IMR-90 (cell line): ENCODE measurements around the gene PRKACA. TPM values are rescaled to one million over a fixed set of nuclear protein-coding genes. Genes with fewer than 3 reads are reported as not detected.

Experiments
- ATAC-seq: fragments of 200-7000 bp; cut with Tn5 transposase; 2 replicates; pipeline ENCODE4 v1.9.1; 2020; ENCODE audit warnings: low read depth, mild to moderate bottlenecking, moderate library complexity
- BruUV-seq: library from RNA; stranded (reverse); fragments of 400-500 nt; replicated peaks from 2 replicates; lab custom pipeline; 2021; lab: Mats Ljungman, UMichigan
- CTCF ChIA-PET: fragments of 300-600 bp; formaldehyde crosslinking; extraction: SDS; loops from one replicate; lab custom pipeline; 2021; ENCODE audit warnings: antibody characterized with exemption; lab: Yijun Ruan, JAX
- POLR2A ChIA-PET: fragments of 300-600 bp; sonication (Branson Sonifier 250); formaldehyde crosslinking; loops from one replicate; lab custom pipeline; 2022; ENCODE audit warnings: antibody characterized with exemption; ENCODE audit not compliant: unreplicated experiment; lab: Charles Lee
- DNase-seq: peaks from one replicate; pipeline ENCODE4 v3.0.0; 2013
- H2AFZ ChIP-seq: replicated peaks from 2 replicates; pipeline ENCODE3; 2013; ENCODE audit warnings: low read length, mild to moderate bottlenecking; ENCODE audit not compliant: poor library complexity
- H2AK5ac ChIP-seq: 2 replicates; pipeline ENCODE4 v1.6.1; 2013; ENCODE audit warnings: low read depth, low read length, inconsistent platforms
- H2AK9ac ChIP-seq: replicated peaks from 2 replicates; pipeline ENCODE3; 2013; ENCODE audit warnings: mild to moderate bottlenecking, low read depth, low read length, moderate library complexity; ENCODE audit not compliant: poor library complexity
- H2BK120ac ChIP-seq: 2 replicates; pipeline ENCODE4 v1.6.1; 2013; ENCODE audit warnings: low read depth, low read length, inconsistent platforms
- H2BK15ac ChIP-seq: 3 replicates; pipeline ENCODE4 v1.6.1; 2013; ENCODE audit warnings: low read depth, low read length, inconsistent platforms
- H2BK20ac ChIP-seq: 2 replicates; pipeline ENCODE4 v1.6.1; 2013; ENCODE audit warnings: low read depth, mild to moderate bottlenecking, inconsistent platforms, low read length, moderate library complexity
- H2BK5ac ChIP-seq: 2 replicates; pipeline ENCODE4 v1.6.1; 2013; ENCODE audit warnings: mild to moderate bottlenecking, low read depth, low read length, inconsistent platforms; ENCODE audit not compliant: poor library complexity, severe bottlenecking
- H3K14ac ChIP-seq: replicated peaks from 2 replicates; pipeline ENCODE4 v1.6.1; 2013; ENCODE audit warnings: low read depth, low read length, inconsistent platforms
- H3K18ac ChIP-seq: 2 replicates; pipeline ENCODE4 v1.6.1; 2013; ENCODE audit warnings: low read depth, low read length, control low read depth
- H3K23ac ChIP-seq: 2 replicates; pipeline ENCODE4 v1.6.1; 2013; ENCODE audit warnings: low read depth, low read length, inconsistent platforms
- H3K27ac ChIP-seq: 2 replicates; pipeline ENCODE4 v1.5.1; 2013; ENCODE audit warnings: mild to moderate bottlenecking, control low read depth, low read length; ENCODE audit not compliant: insufficient read depth
- H3K27me3 ChIP-seq: 2 replicates; pipeline ENCODE4 v1.6.1; 2013; ENCODE audit warnings: low read length; ENCODE audit not compliant: control insufficient read depth, insufficient read depth
- H3K36me3 ChIP-seq: 2 replicates; pipeline ENCODE4 v1.6.1; 2013; ENCODE audit warnings: low read length, mixed read lengths; ENCODE audit not compliant: control insufficient read depth, insufficient read depth
- H3K4ac ChIP-seq: 2 replicates; pipeline ENCODE4 v1.6.1; 2013; ENCODE audit warnings: low read depth, low read length, inconsistent platforms
- H3K4me1 ChIP-seq: 2 replicates; pipeline ENCODE4 v1.6.1; 2013; ENCODE audit warnings: low read length, mixed read lengths; ENCODE audit not compliant: control insufficient read depth, insufficient read depth
- H3K4me2 ChIP-seq: 2 replicates; pipeline ENCODE4 v1.6.1; 2013; ENCODE audit warnings: low read depth, mild to moderate bottlenecking, control low read depth, low read length, moderate library complexity
- H3K4me3 ChIP-seq: 2 replicates; pipeline ENCODE4 v1.5.1; 2013; ENCODE audit warnings: low read depth, mild to moderate bottlenecking, control low read depth, low read length, moderate library complexity; ENCODE audit not compliant: insufficient read depth
- H3K56ac ChIP-seq: 2 replicates; pipeline ENCODE4 v1.6.1; 2013; ENCODE audit warnings: low read length, inconsistent platforms; ENCODE audit not compliant: insufficient read depth; ENCODE audit errors: extremely low read depth
- H3K79me1 ChIP-seq, 2 experiments: 2 replicates each; pipeline ENCODE4 v1.6.1; 2013; ENCODE audit warnings: low read length in 2 of 2, inconsistent platforms in 1 of 2, low read depth in 1 of 2
- H3K9ac ChIP-seq: 2 replicates; pipeline ENCODE4 v1.6.1; 2013; ENCODE audit warnings: low read depth, low read length, control low read depth
- H3K9me1 ChIP-seq: 2 replicates; pipeline ENCODE4 v1.6.1; 2013; ENCODE audit warnings: low read length, inconsistent platforms; ENCODE audit not compliant: insufficient read depth
- H3K9me3 ChIP-seq: 2 replicates; pipeline ENCODE4 v1.6.1; 2013; ENCODE audit warnings: low read length; ENCODE audit not compliant: control insufficient read depth, insufficient read depth
- H4K20me1 ChIP-seq: 2 replicates; pipeline ENCODE4 v1.6.1; 2013; ENCODE audit warnings: low read length, inconsistent platforms; ENCODE audit not compliant: insufficient read depth
- H4K5ac ChIP-seq: 2 replicates; pipeline ENCODE4 v1.6.1; 2013; ENCODE audit warnings: mild to moderate bottlenecking, low read depth, low read length, control low read depth
- H4K8ac ChIP-seq, 2 experiments: 2 replicates each; pipeline ENCODE4 v1.6.1; 2013; ENCODE audit warnings: low read depth in 2 of 2, low read length in 2 of 2, control low read depth in 1 of 2, inconsistent platforms in 1 of 2
- H4K91ac ChIP-seq: 2 replicates; pipeline ENCODE4 v1.6.1; 2013; ENCODE audit warnings: low read depth, low read length, inconsistent platforms; ENCODE audit not compliant: insufficient read depth
- FOS ChIP-seq: fragments of 150-350 bp; IDR thresholded peaks from 2 replicates; pipeline ENCODE4 v1.6.1; 2016; ENCODE audit warnings: low read depth, low read length
- NFE2L2 ChIP-seq: fragments of 150-350 bp; IDR thresholded peaks from 2 replicates; pipeline ENCODE4 v1.6.1; 2016; ENCODE audit warnings: low read depth, mild to moderate bottlenecking, low read length
- WGBS, 2 experiments: methylation state at CpG; one replicate each; pipeline versions ENCODE4 v1.1.5 to v1.1.7; 2013; ENCODE audit warnings: missing lambda C conversion rate in 2 of 2; ENCODE audit not compliant: insufficient read length in 1 of 2; ENCODE audit errors: extremely low coverage in 2 of 2; 5-methylcytosine and 5-hydroxymethylcytosine counted together
- dilution Hi-C: fragments of 300-500 bp; cut with HindIII; formaldehyde crosslinking; loops from one replicate; pipeline ENCODE4 v1.14.3; 2018; ENCODE audit warnings: low sequenced_read_pairs; ENCODE audit not compliant: unreplicated experiment
- in situ Hi-C: fragments of 300-500 bp; cut with MboI; formaldehyde crosslinking; loops from 3 replicates; pipeline ENCODE4 v1.14.3; 2019; ENCODE audit warnings: low sequenced_read_pairs, inconsistent platforms, mixed read lengths
- intact Hi-C: fragments of 100-400 bp; cut with micrococcal nuclease; formaldehyde crosslinking; loops from 2 replicates; pipeline ENCODE4 v1.10.0; 2022
- polyA plus RNA-seq, 3 experiments: library from polyadenylated mRNA; depleted of rRNA; stranded (reverse); fragments of >200 nt; gene quantifications; 2 replicates each; pipeline ENCODE4 v1.2.3, GENCODE V29; 2012; ENCODE audit warnings: low replicate concordance in 1 of 3
- total RNA-seq: library from RNA; depleted of rRNA; stranded (reverse); fragments of >200 nt; gene quantifications from 2 replicates; pipeline ENCODE4 v1.2.3, GENCODE V29; 2012

Gene PRKACA
- total and polyA plus RNA-seq, 2 of the 4 experiments (the other 2 are of a cell fraction), result 18.1 to 94.5 TPM

DNA sequence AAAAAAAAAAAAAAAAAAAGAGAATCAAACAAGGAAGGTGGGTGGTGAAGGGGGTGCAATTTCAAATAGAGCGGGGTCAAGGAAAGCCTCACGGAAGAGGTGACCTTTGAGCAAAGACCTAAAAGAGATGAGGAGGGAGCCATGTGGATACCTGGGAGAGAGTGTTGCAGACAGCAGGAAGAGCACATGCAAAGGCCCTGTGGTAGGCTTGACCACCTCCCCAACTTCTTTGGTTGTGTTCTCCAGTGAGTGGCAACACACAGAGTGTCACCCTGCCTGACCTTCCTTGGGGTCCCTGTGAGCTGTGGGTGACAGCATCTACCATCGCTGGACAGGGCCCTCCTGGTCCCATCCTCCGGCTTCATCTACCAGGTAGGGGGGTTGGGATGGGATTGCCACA is 67.0 kb downstream of the PRKACA start:
- no peak overlapping the region for H2BK15ac ChIP-seq
- no peak overlapping the region for H3K4me3 ChIP-seq
- POLR2A ChIA-PET, result no interaction called here
- H2AK5ac ChIP-seq, result no peak overlapping the region
- H3K4ac ChIP-seq, result no peak overlapping the region
- H3K79me1 ChIP-seq, result no peaks in the 10 kb centered on the region
- H3K27ac ChIP-seq, result no peak overlapping the region
- H3K23ac ChIP-seq, result no peak overlapping the region
- no peak overlapping the region for H4K5ac ChIP-seq
- CTCF ChIA-PET, result no interaction called here
- H2BK5ac ChIP-seq, result no peak overlapping the region
- DNase-seq (no peak), ATAC-seq (no peak)
- H3K4me2 ChIP-seq, result no peak overlapping the region
- no peak overlapping the region for H2BK20ac ChIP-seq
- in situ Hi-C loops, result no loop called here
- H2BK120ac ChIP-seq, result no peak overlapping the region
- no peak overlapping the region for H3K14ac ChIP-seq
- TF ChIP-seq FOS, result no peak
- TF ChIP-seq NFE2L2, result no peak
- H3K9me3 ChIP-seq, result peaks cover 2% of the 10 kb centered on the region; the same call in 1 of the 2 replicates
- H2AFZ ChIP-seq, result no peak overlapping the region
- intact Hi-C loops, result no loop called here
- no peaks in the 10 kb centered on the region for H3K9me1 ChIP-seq
- H3K36me3 ChIP-seq, result no peaks in the 10 kb centered on the region
- H3K9ac ChIP-seq, result no peak overlapping the region
- dilution Hi-C loops, result no loop called here
- WGBS, 2 experiments, result 90% methylated on average over 2 of the region's 4 CpGs; no CpG with 5 or more reads in 1 of the 2 experiments
- no peaks in the 10 kb centered on the region for H3K4me1 ChIP-seq
- BruUV-seq, result no TSS peak
- no peak overlapping the region for H2AK9ac ChIP-seq
- H4K8ac ChIP-seq, result no peak overlapping the region
- no peaks in the 10 kb centered on the region for H4K20me1 ChIP-seq
- no peak overlapping the region for H3K18ac ChIP-seq
- H3K27me3 ChIP-seq, result peaks cover 9% of the 10 kb centered on the region; the same call in 1 of the 2 replicates
- H4K91ac ChIP-seq, result no peak overlapping the region
- no peak overlapping the region for H3K56ac ChIP-seq
